HG02642 (cell line): Measurements from ENCODE around the gene FAM20C.
"Not testable (repeated sequence)": the region's sequence is repeated elsewhere in the genome, so short reads cannot be mapped to it uniquely, and the experiment has no call there.

Experiments used
- ATAC-seq: cut with Tn5 transposase; IDR thresholded peaks from one replicate; pipeline ENCODE4 v1.9.1; 2021; ENCODE audit warnings: mild to moderate bottlenecking; ENCODE audit not compliant: unreplicated experiment, poor library complexity

Gene FAM20C

DNA sequence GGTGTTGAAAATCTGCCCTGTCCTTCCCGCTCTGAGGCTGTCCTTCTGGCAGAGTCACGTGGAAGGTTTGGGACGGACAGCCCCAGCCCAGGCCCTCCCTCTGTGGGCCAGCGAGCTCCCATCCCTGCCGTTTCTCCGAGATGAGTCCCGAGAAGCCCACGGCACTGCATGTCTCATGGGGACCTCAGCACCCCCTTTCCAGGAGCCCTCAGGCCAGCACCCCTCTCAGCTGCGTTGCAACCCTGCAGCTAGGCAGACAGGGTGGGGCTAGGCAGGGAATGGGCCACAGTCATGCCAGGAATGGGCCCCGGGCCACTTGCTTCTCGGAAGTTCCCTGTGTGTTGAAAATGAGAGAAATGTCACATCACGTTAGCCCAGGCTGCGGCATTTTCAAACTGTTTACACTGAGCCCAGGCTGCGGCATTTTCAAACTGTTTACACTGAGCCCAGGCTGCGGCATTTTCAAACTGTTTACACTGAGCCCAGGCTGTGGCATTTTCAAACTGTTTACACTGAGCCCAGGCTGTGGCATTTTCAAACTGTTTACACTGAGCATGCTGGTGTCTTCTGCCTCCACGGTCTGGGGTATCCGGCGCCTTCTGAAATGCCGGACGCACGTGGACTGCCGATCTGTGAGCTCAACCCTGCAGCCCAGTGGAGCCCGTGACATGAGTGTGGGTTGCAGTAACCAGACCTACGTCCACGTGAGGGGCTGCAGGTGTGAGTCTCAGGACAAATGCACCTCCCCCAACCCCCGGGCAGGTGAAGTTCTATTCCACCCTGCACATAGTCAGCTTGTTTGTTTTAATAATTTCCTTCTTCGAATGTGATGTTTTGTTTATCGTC, 42.6 kb downstream of the FAM20C start:
- ATAC-seq: no peak

DNA sequence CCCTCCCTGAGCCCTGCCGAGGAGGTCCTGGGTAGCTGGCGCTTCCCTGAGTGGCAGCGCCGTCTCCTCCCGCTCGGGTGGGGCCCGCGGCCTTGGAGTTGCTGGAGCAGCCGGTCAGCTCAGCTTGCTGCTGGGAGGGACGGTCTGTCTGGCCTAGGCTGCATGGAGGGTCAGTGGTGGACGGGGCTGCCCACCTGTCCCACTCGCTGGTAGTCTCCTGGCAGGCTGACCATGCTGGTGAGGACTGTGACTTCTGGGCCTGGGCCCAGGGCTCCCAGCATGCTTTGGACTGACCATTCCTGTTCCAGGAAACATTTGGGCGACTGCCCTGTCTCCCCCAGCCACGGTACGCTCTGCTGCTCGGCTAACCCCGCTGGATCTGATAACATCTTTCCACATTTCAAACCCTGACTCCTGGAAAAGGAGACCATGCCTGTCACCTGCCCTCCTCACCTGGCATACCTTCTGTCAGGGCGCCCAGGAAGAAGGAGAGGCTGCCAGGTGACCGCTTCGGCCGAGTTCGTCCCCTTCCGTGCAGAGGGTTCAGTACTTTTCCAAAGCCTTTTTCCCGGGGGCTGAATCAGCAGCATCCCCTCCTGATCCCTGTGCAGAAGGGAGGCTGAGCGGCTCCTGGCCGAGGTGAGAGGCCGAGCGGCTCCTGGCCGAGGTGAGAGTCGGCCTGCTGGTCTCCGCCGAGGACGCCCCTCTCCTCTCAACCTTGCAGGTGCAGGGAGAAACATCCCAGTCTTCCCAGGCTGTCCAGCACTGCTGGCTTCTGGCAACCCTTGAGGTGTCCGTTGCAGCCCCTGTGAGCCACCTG, 43.4 kb downstream of the FAM20C start:
- no peak for ATAC-seq

DNA sequence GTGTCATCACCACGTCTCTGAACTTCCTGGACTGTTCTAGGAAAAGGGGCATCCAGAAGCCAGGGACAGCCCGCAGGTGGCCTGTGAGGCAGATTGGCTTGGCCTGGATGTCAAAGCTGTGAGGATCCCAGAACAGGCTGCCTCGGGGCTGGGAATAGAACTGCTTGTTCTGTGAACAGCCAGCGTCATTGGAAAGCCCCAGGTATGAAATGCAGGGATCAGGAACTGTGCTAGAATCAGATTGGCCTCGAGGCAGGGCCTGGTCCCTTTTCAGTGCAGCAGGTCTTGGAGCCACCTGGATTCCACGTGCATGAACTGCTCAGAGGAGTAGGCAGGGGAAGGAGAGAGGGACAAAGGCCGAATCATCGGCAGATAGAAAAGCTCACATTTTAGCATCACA, 44.6 kb downstream of the FAM20C start:
- no peak for ATAC-seq

DNA sequence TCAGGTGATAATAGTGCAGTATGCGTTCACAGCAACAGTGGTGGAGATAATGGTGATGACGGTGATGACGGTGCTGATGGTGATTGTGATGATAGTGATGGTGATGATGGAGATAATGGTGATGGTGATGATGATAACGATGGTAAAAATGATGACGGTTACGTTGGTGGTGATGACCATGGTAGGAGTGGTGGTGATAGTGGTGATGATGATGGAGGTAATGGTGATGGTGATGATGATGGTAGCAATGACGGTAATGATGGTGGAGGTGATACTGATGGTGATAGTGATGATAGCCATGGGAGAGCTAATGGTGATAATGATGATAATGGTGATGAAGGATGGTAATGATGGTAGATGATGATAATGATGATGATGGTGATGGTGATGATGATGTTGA, 45.0 kb downstream of the FAM20C start:
- ATAC-seq: no peak

DNA sequence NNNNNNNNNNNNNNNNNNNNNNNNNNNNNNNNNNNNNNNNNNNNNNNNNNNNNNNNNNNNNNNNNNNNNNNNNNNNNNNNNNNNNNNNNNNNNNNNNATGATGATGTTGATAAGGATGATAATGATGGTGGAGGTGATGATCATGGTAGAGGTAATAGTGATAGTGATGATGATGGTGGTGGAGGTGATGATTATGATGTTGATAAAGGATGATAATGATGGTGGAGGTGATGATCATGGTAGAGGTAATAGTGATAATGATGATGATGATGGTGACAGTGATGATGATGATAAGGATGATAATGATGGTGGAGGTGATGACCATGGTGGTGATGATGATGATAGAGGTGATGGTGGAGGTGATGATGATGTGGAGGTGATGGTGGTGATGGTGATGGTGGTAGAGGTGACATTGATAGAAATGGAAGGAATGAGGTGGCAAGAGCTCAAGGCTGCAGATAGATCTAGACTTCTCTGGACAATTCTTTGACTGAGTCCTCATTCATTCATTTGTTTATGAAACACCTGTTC, 47.8 kb downstream of the FAM20C start:
- no peak for ATAC-seq

DNA sequence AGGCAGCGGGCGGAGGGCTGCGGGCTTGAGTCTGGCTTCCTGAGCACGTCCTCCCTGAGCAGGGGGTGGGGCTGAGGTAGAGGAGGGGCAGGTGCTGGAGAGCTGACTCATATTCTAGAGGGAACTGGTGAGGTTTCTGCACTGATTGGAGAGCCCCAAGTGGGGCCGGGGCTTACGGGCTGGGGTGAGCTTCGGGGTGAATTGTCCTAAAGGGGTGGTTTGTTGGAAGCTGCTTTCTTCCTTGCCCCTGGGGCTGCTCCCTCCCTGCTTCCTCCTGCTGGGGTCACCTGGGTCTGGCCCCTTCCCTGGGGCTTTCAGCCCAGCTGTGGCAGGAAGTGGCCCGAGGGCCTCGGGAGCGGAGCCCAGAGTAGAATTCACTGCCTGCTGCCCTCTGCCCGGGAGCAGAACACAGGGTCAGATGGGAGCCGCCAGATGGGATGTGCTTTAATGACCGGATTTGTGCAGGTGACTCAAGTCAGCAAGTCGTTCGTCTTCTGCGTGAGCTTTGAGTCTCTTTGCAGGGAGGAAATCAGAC, 48.6 kb downstream of the FAM20C start:
- no peak for ATAC-seq

DNA sequence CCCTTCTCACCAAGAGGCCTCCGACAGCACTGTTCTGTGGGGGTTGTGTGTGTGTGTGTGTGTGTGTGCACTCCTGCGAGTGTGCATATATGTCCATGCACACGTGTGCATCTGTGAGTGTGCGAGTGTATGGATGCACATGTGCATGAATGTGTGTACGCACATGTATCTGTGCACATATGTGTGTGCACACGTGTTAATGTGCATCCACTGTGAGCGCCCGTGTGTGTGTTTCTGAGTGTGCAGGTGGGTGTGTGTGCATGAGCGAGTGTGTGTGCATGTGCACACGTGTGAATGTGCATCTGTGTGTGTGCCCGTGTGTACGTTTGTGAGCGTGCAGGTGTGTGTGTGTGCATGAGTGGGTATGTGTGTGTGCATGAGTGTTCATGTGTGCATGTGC, 49.1 kb downstream of the FAM20C start:
- no peak for ATAC-seq

DNA sequence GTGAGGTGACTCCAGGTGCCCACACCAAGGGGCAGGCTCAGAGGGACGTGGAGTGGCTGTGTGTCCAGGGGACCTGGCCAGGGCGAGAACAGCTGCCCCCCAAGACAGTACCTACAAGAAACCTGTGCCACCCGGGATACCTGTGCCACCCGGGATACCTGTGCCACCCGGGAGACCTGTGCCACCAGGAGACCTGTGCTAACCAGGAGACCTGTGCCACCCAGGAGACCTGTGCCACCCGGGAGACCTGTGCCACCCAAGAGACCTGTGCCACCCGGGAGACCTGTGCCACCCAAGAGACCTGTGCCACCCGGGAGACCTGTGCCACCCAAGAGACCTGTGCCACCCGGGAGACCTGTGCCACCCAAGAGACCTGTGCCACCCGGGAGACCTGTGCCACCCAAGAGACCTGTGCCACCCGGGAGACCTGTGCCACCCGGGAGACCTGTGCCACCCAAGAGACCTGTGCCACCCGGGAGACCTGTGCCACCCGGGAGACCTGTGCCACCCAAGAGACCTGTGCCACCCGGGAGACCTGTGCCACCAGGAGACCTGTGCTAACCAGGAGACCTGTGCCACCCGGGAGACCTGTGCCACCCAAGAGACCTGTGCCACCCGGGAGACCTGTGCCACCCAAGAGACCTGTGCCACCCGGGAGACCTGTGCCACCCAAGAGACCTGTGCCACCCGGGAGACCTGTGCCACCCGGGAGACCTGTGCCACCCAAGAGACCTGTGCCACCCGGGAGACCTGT, 50.6 kb downstream of the FAM20C start:
- ATAC-seq: not testable (repeated sequence)

DNA sequence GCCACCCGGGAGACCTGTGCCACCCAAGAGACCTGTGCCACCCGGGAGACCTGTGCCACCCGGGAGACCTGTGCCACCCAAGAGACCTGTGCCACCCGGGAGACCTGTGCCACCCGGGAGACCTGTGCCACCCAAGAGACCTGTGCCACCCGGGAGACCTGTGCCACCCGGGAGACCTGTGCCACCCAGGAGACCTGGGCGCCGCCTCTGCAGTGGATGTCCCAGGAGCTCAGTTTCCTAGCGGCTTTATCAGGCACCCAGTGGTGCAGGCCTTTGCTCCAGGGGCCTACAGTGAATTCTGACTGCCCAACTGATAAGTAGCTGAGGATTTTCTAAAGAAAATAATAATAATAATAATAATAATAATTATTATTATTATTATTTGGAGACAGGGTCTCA, 51.2 kb downstream of the FAM20C start:
- not testable (repeated sequence) for ATAC-seq

DNA sequence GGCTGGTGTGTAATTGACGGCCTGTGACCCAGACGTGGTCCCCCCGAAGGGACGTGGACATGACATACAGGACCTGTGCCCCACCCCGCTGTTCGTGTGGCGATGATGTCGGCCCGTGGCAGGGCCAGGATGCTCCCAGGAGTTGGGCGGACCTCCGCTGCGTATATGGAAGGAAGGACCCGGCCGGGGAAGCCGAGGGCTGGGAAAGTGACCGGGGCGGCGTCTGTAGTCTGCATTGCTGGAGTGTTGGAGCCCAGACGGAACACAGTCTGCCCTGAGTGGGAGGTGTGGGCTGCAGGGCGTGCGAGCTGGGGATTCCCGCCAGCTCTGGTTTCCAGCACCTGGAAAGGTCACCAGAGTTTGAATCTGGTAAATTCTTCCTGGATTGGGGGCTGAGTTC, 52.6 kb downstream of the FAM20C start:
- no peak for ATAC-seq

DNA sequence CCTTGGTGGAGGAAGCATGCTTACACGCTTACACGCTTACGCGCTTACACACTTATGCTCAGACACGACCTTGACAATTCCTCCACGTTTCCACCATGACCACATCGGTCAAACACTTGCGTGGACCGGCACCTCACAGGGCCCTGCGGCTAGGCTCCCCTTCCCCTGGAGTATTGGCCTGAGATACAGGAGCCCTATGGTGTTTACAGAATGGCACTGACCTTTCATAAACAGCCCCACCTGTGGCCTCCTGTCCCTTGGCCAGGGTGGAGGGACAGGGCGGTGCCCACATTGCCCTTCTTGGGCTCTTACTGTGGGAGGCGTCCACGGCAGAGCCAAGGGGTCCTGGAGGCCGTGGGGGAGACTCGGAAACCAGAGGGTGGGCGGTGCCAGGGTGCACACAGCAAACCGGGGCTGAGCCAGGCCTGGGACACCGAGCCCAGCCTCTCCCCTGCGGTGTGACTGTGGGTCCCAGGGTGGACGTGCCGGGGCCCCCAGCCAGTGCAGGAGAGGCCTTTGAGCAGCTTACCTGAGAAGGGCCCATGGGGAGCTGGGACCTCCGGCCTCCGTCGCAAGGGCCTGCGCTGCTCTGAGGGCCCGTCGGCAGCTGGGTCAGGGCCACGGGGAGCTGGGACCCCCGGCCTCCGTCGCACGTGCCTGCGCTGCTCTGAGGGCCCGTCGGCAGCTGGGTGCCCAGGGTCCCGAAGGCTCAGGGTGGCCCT, 53.4 kb downstream of the FAM20C start:
- no peak for ATAC-seq

DNA sequence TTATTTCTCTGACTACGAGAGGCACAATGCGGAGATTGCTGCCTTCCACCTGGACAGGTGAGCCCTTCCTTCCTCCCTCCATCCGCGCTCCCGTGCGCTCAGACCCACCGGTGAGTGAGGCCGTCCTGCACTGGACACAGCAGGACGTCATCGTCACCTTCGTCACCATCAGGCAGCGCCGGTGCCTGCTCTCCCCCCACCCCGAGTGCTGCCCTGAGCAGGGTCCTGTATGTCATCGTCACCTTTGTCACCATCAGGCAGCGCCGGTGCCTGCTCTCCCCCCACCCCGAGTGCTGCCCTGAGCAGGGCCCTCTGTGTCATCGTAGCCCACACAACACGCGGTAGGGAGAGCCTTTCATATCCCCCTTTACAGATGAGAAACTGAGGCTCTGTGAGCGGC, 54.1 kb downstream of the FAM20C start:
- no peak for ATAC-seq

DNA sequence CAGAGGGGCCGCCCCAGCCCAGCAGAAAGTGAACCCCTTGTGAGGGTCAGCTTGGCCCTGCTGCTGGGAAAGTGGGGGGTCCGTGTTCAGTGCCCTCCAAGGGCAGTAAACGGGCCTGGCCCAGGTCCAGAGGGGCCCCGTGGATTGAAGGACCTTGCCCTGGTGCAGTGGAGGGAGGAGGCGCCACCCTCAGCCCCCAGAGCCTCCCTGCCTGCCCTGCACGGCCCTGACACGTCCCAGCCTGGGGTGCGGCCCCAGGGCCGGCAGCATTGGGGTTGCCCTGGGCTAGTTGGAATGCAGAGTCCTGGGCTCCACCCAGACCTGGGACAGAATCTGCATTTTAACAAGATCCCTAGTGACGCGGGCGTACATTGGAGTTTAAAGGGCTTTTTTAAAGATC, 54.8 kb downstream of the FAM20C start:
- no peak for ATAC-seq

DNA sequence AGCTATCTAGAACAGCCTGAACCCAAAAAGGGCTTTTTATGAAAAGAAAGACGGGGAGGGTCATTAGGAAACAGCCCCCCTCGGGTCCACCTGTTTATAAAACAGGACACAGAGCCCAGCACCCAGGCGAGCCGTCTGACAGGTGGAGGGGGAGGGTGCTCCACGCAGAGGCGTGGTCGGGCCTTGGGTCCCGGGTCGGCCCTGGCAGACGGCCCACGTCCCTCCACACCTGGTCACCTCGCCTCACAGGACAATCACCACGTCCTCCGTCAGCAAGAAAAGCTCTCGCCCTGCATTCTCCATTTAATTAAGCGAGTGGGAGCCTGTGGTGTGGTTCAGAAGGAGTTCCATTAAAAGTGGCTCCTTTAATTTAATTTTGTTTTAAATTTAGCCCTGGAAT, 55.3 kb downstream of the FAM20C start:
- ATAC-seq: no peak

DNA sequence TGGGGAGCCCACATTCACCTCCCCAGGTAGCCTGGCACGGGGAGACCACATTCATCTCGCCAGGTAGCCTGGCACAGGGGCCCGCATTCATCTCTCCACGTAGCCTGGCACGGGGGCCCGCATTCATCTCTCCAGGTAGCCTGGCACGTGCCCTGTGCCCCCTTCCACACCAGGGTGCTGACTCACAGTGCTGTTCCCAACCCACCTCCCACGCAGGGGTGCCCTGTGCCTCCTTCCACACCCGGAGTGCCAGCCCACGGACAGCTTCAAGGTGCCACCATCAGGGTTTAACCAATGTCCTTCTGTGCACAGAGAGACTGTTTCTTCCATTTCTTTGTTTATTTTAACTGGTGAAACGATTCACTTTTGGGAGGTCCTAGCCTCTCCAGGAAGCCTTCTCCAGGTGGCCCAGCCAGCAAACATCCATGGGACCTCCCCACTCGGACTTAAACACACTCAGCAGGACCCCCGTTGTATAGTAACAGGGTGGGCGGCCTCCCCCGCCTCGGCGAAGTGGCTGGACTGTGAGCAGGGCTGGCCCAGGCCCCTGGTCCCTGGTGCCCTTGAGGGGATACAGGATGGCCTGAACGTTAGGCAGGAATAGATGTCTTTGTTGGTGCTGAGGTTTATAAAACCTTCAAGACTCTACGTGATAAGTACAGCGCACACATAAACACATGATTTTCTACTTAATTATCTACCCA, 56.5 kb downstream of the FAM20C start:
- ATAC-seq: no peak

DNA sequence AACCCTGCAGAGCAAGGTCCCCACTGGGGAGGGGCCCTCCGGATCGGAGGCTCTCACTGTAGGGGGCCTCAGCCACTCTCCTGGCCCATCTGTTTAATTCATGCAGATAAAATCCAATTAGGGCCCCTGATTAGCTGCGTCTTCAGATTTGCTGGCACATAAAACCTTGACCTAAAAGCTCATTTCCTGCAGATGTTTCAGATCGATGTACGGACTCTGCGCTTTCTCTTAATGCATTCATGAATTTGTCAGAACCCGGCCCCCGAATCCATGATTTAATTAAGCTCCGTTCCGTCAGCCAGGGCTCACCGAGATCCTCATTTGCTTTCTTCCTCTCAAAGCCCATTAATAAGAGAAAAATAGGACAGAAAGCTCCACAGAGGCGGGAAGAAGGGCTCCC, 57.6 kb downstream of the FAM20C start:
- ATAC-seq: no peak

DNA sequence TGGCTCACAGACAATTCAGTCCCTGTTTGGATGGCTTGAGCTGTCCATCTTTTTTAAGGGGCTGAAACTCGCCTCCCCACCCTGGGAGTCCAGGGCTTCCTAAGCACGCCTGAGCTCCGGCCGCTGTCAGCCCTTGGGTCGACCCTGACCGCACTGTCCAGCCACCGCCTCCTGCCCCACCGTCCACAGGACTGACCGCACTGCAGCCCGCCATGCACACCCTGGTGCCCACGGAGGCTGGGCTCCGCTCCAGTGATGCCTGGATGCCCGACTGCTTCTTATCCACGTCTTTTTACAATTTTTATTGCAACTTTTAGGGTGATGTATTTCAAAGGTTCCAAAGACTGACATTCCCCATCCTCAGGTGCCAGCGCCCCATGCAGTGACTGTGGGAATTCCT, 58.2 kb downstream of the FAM20C start:
- ATAC-seq: no peak

DNA sequence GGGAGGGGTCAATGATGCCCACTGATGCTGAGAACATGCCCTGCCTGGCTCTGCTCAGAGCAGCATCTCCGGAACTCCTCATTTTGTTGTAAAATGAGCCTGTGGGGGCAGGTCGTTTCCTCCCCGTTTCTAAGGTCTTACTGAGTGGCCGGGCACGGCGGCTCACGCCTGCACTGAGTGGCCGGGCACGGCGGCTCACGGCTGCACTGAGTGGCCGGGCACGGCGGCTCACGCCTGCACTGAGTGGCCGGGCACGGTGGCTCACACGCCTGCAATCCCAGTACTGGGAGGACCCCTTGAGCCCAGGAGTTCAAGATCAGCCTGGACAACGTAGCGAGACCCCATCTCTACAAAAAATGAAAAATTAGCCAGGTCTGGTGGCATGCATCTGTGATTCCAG, 58.6 kb downstream of the FAM20C start:
- no peak for ATAC-seq

DNA sequence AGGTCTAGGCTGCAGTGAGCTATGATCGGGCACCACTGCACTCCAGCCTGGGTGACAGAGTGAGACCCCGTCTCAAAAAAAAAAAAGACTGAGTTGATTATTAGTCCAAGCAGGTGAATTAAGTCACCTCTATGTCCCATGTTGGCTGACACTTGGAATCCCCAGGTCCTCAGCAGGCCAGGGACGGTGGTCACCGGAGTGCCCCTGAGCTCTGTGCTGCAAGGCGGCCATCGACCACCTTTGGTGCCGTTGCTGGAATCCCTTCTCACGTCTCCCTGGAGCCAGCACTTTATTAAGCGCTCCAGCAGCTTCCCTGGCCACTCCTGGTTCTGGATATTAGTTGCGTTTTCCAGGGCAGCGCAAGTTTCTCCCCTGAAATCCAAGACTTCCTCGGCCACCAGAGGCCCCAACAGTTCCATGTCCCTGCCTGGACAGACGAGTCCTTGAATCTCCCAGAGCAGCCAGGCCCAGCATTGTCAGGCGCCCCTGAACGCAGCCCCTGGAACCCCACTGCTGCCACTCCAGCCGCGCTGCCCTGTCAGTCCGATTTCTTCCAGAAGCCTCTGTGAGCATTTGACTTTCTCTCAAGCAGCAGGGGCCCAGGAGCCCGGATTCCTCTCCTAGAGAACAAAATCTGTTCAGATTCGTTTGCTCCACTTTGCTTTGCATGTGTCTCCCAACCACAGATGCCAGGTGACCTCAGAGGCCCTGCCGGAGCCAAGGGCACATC, 59.2 kb downstream of the FAM20C start:
- no peak for ATAC-seq
